HG03442 (cell line): ENCODE measurements around the gene ARHGAP45.

Experiments
- ATAC-seq: cut with Tn5 transposase; IDR thresholded peaks from one replicate; pipeline ENCODE4 v1.9.1; 2021; ENCODE audit warnings: mild to moderate bottlenecking, moderate library complexity; ENCODE audit not compliant: unreplicated experiment

ARHGAP45 gene

DNA sequence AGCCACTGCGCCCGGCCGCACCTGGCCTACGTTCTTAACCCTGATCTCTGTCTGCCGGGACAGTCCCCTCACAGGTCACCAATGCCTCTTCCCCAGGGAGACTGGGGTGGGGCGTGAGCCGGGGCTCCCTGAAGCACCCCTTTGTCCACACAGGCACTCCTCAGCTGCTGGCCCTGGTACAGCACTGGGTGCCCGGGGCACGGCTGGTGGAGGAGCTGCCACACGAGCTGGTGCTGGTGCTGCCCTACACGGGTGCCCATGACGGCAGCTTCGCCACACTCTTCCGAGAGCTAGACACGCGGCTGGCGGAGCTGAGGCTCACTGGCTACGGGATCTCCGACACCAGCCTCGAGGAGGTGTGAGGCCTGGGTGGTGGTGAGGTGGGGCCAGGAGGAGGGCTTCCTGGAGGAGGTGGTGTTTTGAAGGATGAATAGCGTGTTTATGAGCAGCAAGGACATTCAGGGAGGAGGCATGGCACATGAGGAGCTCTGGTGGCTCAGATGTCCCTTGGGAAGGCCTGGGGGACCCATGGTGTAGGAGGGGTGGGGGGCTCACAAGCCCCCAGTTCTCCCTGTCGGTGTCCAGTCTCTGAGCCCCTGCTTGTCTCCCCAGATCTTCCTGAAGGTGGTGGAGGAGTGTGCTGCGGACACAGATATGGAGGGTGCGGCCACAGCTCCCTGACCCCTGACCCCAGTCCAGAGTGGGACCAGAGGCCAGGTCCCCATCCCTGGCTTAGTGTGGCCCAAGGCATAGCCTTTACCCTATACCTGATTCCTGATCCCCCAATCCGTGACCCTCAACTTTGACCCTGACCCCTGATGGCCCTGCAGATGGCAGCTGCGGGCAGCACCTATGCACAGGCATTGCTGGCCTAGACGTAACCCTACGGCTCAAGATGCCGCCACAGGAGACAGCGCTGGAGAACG is 13.5 kb upstream of the ARHGAP45 start:
- no peak for ATAC-seq

DNA sequence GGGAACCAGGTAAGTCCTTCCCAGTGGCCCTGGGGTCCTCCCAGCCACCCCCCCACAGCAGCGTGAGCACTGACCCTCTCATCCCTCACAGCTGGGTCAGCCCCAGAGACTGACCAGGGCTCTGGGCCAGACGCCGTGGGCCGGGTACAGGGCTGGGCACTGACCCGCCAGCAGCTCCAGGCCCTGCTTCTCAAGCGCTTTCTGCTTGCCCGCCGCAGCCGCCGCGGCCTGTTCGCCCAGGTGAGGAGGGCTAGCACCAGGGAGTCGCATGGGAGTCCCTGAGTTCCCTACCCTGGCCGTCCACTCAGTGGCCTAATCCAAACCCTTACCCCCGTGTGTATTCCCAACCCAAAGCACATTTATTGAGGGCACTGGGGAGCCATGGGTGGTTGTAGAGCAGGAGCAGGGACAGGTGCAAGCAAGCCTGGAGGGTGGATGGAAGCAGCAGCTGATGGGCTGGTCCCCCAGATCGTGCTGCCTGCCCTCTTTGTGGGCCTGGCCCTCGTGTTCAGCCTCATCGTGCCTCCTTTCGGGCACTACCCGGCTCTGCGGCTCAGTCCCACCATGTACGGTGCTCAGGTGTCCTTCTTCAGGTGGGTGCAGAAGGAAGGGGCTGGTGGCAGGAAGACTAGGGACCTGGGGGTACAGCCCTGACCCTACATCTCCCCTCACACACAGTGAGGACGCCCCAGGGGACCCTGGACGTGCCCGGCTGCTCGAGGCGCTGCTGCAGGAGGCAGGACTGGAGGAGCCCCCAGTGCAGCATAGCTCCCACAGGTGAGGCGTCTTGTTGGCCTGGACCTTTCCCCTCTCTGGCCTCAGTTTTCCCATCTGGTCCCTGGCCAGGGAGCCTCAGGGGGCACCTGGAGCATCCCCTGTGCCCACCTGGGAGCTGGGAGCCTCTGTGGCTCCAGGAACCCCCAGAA is 12.6 kb upstream of the ARHGAP45 start:
- ATAC-seq, result no peak

DNA sequence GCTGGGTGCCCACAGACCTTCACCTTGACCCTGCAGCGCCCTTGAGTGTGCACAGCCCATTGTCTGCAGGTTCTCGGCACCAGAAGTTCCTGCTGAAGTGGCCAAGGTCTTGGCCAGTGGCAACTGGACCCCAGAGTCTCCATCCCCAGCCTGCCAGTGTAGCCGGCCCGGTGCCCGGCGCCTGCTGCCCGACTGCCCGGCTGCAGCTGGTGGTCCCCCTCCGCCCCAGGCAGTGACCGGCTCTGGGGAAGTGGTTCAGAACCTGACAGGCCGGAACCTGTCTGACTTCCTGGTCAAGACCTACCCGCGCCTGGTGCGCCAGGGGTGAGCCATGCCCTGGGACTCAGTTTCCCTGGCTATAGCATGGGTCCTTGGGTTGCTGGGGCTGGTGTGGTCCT is 11.9 kb upstream of the ARHGAP45 start:
- no peak for ATAC-seq

DNA sequence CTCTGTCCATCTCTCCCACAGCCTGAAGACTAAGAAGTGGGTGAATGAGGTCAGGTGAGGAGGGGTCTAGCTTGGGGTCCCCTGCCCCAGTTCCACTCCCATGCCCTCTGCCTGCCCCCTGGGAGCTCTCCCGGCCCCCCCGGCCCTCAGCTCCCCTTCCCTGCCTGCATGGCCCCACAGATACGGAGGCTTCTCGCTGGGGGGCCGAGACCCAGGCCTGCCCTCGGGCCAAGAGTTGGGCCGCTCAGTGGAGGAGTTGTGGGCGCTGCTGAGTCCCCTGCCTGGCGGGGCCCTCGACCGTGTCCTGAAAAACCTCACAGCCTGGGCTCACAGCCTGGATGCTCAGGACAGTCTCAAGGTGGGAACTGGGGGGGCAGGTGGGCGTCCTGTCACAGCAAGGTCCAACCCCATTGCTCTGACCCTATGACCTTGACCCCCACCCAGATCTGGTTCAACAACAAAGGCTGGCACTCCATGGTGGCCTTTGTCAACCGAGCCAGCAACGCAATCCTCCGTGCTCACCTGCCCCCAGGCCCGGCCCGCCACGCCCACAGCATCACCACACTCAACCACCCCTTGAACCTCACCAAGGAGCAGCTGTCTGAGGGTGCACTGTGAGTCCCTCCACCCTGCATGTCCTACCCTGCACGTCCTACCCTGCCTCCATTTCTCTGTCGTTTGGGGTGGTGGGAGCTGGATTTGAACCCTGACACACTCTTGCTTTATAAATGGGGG is 10.9 kb upstream of the ARHGAP45 start:
- no peak for ATAC-seq

DNA sequence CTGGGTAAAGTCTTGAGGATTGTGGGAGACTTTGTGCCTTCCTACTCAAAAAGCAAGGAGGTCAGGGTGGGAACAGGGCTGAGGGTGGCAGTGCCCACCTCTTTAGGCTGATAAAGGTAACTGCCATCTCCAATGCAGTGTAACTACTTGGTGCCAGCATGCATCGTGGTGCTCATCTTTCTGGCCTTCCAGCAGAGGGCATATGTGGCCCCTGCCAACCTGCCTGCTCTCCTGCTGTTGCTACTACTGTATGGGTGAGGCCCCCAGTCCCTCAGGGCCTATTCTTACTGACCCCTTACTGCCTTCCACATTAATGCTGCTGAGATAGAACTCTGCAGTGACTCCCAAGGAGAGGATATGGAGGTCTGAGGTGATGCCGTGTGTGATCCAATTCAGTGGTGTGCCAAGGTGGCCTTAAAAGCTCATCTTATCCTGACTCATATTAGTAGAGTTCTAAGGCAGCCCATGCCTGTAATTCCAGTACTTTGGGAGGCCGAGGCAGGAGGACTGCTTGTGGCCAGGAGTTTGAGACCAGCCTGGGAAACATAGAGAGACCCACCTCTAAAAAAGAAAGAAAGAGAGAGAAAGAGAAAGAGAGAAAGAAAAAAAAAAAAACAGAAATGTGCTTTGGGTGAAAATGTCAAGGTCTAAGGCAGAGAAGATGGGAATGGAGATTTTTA is 9.7 kb upstream of the ARHGAP45 start:
- no peak for ATAC-seq

DNA sequence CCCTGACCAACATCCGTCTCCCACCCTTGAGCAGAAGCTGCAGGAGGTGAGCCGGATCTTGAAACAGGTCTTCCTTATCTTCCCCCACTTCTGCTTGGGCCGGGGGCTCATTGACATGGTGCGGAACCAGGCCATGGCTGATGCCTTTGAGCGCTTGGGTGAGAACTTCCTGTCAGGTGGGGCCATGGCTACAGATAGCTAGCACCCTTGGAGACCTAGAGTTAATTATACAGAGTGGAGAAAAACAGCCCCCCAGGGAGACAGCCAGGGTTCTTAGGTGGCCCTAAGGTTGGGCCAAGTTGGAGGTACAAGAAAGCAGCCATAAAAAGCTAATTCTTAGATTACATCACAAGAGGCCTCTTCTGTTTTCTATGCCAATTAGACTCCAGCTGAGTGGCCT is 8.9 kb upstream of the ARHGAP45 start:
- no peak for ATAC-seq

DNA sequence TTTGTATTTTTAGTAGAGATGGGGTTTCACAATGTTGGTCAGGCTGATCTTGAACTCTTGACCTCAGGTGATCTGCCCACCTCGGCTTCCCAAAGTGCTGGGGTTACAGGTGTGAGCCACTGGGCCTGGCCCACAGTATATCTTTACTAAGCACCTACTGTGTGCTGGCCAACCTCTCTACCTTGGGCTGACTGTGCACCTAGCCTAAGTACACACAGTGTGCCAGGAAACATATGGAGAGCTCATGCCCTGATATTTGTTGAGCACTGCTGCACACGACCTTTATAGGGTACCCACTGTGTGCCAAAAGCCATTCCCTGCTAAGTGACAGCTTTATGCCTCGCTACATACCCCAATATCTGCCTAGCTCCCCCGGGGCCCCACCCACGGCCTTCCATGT is 6.3 kb upstream of the ARHGAP45 start:
- no peak for ATAC-seq

DNA sequence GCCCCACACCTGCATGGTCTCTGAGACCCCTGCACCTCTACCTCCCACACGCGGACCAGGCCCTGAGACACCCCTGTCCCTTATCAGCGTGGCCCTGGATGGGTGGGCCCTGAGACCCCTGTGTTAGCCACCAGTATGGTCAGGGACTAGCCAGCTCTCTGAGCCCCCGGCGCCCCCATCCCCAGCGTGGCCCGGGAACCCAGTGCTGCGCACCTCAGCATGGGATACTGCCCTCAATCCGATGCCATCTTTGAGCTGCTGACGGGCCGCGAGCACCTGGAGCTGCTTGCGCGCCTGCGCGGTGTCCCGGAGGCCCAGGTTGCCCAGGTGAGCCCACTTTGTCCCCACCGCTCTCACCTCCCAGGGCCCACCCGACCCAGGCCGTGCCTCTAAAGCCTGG is 5.0 kb upstream of the ARHGAP45 start:
- ATAC-seq, result no peak

DNA sequence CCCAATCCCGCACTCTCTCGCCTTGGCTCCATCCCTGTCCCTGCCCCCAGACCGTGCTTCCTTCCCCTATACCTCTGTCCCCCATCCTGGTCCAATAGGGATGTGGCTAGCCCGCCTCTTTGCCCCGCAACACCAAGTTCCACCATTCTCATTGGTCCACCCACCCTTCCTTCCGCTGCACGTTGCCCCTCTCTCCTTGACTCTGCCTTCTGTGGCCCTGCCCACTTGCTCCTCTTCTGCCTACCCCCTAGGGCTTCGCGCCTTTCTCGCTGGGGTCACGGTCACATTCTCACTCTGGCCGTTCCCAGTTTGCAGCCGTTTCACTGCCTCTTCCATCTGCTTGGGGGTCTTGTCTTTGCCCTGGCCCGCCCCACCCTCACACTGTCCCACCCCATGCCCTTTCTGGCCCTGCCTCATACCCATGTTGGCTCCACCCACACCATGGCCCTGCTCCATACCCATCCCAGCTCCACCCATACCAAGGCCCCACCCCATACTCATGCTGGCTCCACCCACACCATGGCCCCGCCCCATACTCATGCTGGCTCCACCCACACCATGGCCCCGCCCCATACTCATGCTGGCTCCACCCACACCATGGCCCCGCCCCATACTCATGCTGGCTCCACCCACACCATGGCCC is 4.5 kb upstream of the ARHGAP45 start:
- no peak for ATAC-seq

DNA sequence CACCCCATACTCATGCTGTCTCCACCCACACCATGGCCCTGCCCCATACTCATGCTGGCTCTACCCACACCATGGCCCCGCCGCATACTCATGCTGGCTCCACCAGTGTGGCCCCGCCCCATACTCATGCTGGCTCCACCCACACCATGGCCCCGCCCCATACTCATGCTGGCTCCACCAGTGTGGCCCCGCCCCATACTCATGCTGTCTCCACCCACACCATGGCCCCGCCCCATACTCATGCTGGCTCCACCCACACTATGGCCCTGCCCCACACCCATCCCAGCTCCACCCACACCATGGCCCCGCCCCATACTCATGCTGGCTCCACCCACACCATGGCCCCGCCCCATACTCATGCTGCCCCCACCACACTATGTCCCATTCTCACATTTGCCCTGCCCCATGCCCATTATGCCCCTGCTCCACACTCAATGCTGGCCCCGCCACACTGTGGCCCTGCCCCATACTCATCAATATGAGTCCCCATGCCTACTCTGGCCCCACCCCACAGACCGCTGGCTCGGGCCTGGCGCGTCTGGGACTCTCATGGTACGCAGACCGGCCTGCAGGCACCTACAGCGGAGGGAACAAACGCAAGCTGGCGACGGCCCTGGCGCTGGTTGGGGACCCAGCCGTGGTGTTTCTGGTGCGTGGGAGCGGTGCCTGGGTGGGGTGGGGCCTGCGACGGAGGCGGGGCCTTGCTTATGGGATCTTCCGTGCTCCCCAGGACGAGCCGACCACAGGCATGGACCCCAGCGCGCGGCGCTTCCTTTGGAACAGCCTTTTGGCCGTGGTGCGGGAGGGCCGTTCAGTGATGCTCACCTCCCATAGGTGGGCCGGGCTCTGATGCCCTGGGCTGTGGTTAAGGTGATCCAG is 3.7 kb upstream of the ARHGAP45 start:
- ATAC-seq, result no peak

DNA sequence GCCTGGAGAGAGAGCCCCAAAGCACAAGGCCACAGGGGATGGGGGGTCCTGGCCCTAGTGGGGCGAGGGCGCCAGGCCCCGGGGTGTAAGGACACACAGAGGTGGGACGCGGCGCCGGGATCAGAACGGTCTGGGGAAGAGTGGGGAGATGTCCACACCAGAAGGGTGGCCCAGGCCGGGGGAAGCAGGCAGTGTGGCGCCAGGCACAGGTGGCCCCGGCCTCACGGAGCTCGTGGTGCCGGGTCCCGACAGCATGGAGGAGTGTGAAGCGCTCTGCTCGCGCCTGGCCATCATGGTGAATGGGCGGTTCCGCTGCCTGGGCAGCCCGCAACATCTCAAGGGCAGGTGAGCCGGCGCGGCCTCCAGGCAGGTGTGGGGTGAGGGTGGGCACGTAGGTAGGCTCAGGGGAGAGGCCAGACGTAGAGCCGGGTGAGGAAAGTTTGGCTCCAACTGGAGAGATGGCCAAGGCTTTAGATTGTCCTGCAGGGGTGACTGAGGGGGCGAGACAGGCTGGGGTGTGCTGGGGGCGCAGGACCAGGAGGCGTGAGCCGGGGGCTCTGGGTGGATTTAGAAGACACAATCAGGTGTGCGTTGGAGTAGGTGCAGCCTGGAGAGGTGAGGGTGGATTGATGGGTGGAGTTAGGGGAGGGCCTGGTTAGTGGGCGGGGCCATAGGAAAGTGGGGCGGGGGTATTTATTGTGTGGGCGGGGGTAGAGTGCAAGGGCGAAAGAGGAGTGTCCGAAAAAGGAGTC is 2.9 kb upstream of the ARHGAP45 start:
- ATAC-seq, result no peak

DNA sequence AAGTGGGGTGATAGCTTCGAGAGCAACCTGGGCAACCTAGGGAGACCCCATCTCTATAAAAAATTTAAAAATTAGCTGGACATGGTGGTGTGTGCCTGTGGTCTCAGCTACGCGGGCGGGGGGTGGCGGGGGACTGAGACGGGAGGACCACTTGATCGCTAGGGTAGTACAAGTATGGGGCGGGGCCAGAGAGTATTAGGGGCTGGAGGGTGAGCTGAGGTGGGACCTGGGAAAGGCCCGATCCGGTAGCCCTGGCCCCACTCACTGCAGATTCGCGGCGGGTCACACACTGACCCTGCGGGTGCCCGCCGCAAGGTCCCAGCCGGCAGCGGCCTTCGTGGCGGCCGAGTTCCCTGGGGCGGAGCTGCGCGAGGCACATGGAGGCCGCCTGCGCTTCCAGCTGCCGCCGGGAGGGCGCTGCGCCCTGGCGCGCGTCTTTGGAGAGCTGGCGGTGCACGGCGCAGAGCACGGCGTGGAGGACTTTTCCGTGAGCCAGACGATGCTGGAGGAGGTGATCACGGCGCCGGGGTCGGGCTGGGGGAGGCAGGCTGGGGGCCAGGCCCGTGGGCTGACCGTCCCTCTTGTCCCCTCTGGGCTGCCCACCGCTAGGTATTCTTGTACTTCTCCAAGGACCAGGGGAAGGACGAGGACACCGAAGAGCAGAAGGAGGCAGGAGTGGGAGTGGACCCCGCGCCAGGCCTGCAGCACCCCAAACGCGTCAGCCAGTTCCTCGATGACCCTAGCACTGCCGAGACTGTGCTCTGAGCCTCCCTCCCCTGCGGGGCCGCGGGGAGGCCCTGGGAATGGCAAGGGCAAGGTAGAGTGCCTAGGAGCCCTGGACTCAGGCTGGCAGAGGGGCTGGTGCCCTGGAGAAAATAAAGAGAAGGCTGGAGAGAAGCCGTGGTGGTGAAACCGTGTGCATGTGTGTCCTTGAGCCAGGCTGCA is 2.0 kb upstream of the ARHGAP45 start:
- no peak for ATAC-seq

DNA sequence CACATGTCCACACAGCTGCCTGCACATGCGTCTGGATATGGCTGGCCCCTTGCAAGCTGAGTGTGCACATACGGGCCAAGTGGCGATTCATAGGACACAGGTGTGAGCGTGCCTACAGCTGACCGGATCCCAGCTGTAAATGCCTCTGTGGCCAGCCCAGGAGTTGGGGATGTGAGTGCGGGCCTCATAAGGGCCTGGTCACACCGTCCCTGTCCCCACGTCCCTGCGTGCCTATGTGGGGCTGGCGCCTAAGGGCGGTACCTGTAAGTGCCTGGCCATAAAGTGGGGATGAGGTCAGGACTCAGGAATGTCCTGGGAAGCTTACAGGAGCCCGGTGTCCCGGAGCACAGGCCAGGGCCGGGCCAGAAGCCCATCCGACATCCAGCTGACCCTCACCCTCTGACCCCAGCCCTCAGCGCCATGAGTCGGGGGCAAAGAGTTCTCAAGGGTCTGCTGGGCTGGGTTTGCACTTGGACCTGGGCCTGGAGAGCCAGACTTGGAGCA is 1.3 kb upstream of the ARHGAP45 start:
- ATAC-seq, result no peak

DNA sequence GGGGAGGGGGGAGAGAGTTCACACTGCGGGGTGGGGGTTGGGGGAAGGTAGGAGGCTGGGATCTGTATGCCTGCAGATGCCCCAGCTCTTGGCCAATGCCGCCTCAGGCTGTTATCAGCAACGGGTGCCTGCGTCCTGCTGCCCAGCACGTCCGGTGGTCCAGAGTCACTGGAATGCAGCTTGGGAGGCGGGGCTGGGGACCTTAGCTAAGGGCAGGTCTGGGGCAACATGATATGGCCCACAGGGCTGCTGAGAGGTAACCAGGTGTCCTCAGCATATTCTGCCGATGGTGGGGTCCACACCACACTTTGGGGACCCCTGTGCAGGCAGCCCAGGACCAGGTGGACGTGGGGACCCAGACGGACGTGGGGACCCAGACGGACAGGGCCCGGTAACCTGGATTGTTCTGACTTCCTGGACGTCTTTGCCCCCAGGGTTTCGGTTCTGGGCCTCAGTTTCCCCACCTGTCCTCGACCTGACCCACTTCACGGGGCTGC is 668 bp upstream of the ARHGAP45 start:
- no peak for ATAC-seq

DNA sequence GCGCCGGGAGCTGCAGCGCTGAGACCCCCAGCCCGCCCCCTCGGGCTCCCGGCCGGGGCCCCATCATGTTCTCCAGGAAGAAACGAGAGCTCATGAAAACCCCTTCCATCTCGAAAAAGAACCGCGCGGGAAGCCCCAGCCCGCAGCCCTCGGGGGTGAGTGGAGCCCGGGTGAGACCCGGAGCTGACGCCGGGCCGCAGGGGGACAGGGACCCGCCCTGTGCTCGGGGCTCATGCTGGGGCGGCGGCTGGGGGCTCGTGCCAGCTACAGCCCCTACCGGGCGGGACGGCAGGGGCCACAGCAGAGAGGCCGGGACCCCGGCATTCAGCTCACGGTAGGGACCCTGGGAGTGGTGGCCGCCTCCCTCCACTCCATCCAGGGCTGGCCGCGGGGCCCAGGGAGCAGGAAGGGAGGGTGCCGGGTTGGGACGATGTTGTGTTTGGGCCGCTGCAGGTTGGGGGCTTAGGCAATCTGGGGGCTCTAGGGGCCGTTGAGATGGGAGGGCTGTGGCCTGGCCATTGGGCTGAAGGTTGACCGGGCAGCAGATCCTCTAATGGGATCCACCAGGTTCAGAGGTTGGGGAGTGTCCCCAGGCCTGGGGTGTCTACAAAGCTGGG is 482 bp downstream of the ARHGAP45 start:
- ATAC-seq, result peak; percentile 14
